Activated T-cell treated with anti-CD3 and anti-CD28 coated beads for 4 hours (primary cell): Measurements from ENCODE around the gene TRPM2.
A peak's percentile ranks its signal among the peaks of the same experiment; 100 is the strongest.

Experiments used
- DNase-seq: peaks from one replicate; pipeline ENCODE4 v3.0.0-alpha.2; 2020

Gene TRPM2

DNA sequence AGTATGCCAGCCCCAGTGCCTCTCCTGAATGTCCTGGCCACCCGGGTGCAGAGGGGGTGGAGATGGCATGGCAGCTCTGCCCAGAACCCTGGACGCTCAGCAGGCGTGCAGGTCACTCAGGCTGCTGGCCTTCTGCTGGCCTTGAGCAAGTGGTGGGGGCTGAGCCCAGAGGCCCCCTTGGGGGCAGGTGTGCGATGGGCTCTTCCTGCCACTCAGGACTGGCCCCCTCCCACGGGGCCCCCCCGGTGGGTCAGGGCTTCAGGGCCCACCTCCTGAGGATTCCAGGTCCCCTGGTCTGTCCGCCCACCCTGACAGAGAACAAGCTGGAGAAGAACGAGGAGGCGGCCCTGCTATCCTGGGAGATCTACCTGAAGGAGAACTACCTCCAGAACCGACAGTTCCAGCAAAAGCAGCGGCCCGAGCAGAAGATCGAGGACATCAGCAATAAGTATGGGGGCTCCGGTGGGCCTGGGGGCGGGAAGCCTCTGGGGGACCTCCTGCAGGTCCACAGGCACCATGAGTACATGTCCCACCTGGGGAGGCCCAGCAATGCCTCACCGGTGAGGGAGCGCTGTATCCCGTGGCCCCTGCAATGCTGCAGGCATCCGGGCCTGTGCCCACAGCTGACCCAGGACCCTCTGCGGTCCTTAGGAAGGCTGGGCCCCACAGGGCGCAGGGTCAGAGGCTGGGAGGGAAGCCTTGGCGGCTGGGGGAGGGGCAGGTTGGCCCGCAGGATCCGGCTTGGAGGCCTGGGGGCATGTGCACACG, 64.9 kb downstream of the TRPM2 start:
- DNase-seq = no peak

DNA sequence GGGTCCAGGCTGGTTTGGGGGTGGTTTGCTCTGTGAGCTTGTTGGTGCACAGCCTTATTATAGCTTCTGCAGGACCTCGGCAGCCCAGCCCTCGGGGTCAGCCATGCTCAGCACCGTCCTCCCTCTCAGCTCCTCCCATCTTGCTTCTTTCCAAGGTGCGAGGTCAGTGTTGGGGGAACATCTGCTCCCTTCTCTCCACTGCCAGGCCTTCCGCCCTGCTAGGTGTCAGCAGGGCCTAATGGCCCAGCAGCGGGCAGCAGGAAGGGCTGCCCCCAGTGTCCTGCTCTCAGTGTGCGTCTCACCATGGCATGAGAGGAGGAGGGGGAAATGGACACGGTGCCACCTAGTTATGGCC, 65.4 kb downstream of the TRPM2 start:
- no peak for DNase-seq

DNA sequence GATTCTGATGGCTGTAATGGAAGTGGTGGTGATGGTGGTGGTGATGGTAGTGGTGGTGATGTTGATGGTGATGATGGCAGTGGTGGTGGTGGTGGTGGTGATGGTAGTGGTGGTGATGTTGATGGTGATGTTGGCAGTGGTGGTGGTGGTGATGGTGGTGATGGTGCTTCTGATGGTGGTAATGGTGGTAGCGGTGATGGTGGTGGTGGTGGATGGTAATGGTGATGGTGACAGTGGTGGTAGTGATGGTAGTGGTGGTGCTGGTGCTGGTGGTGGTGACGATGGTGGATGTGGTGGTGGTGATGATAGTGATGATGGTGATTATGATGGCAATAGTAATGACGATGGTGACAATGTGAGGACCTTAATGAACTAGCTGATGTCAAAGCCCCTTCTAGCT, 66.3 kb downstream of the TRPM2 start:
- DNase-seq = no peak

DNA sequence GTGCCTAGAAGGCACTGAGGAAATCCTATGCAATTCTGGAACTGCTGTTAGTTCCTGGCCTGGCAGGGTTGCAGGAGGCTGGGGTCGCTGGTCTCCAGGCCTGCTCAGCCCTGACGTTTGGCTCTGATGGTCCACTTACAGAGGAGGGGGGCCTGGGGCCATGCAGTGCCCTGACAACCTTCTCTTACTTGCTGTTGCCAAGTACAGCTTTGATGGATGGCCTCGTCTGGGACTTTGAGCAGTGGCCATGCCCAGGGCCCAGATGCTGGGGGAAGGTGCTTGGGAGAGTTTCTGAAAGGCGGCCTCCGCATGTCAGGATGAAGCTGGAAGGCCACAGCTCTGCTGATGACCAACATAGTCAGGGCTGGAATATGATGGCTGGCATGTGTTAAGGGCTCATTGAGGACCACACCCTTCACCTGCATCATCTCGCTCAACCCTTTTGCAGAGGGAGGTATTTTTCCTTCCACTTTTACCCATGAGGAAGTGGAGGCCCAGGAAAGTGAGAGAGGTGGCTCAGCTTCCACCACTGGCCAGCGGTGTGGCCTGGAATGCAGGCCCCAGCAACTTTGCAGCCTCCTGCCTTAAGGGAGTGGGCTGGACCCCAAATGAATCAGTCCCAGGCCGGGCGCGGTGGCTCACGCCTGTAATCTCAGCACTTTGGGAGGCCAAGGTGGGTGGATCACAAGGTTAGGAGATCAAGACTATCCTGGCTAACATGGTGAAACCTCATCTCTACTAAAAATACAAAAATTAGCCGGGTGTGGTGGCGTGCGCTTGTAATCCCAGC, 67.2 kb downstream of the TRPM2 start:
- no peak for DNase-seq

DNA sequence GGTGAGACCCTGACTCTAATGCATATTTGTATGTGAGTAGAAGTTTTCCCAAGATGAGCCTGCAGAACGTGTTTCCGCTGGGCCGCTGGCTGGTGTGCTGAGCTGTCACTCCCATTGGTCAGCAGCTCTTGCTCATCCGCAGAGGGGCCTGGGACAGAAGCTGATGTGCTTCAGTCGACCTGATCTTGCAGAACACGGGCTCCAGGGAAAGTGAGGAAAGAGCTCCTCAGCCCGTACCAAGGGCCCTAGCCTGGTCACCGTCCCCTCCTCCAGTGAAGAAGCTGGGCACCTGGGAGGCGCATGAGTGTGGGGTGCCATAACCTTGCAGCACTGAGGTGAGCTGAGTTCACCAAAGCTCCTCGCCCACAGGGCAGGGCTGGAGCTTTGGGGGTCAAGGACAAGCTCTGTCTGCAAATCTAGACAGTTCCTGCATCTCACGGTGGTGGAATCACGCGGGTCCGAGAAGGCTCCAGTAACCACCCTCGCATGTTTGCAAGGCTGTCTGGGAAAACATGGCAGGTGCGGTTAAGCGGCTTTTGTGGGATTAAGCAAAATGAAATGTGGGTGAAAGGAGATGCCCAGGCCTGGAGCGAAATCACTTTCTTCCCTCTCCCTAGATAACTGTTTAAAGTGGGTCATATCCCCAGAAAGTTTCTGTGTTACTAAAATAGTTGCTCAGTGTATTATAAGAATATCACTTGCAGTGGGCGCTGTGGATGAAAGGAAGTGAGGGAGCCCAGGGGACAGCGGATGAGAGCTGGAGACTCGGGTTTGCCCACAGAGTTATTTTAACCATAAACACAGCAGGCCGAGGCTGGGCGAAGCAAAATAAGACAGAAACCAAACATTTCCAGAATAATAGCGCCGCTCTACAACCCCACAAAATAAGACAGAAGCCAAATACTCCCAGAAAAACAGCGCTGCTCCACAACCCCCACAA, 68.8 kb downstream of the TRPM2 start:
- no peak for DNase-seq

DNA sequence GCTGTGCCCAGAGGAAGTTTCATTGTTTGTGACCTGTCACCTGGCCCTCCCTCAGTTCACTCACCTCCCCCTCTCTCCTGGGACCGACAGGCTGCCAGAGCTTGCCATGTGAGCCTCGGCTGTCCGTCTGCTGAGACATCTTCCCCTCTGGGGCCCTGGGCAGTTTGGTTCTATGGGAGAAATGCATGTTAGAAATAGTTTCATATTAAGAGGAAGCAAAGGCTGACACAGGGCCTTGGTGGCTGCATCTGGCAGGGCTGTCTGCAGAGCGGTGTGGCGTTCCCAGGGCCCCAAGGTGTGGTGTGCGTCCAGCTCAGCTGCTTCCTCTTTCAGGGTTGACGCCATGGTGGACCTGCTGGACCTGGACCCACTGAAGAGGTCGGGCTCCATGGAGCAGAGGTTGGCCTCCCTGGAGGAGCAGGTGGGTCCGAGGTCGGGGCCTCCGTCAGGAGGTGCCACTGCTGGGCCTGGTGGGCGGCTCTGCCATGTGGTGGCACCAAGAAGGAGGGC, 69.9 kb downstream of the TRPM2 start:
- no peak for DNase-seq

DNA sequence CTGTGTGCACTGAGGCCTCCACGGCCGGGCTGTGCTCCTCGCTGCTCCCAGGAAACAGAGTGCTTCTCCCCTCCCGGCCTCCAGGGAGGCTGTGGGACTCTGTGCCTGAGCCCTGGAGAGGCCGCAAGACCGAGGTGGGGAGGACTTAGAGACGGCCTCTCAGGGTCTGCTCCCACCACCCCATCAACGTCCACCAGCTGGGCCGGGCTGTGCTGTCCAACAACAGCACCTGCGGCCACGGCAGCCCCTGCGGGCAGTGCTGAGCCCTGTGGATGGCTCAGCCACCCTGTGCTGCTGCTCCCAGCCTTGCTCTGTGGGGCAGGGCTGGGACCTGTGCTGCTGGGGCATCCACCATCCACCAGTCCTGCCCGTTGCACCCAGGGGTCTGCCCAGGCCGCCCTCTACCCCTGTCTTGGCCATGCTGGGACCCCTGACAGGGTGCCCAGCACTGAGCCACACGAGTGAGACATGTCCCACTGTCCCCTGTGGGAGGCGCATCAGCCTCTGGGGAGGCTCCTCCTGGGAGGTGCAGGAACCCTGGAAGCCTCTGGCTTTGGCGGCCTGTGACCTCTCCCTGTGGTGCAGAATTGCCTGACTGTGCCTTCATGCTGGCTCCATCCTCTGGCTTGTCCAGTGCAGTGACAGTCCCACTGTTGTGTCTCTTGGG, 70.7 kb downstream of the TRPM2 start:
- no peak for DNase-seq

DNA sequence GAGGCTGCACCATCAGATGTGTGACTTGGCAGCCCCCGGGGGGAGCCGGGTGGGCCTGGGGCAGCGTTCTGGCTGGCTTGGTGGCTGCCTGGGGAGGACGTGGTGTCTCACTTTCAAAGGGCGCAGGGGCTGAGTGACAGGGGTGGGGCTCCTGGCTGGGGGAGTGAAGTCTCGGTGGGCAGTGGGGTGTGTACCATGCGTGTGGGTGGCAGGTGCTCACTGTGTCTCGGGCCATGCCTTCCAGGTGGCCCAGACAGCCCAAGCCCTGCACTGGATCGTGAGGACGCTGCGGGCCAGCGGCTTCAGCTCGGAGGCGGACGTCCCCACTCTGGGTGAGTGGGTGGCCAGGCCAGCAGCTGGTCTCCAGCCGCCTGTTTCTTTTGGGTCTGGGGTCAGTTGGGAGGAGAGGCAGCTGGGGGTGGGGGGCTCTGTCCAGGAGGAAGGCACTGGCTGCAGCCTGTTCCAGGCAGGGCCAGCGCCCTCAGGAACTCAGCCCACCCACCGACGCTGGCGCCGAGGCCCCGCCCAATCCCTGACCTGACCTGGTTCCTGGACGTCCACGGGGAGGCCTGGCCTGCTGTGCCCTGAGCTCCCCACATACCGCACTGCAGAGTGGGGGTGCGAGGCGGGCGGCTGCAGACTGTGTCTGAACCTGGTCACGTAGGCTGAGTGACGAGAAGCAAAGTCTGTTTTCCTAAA, 71.3 kb downstream of the TRPM2 start:
- no peak for DNase-seq

DNA sequence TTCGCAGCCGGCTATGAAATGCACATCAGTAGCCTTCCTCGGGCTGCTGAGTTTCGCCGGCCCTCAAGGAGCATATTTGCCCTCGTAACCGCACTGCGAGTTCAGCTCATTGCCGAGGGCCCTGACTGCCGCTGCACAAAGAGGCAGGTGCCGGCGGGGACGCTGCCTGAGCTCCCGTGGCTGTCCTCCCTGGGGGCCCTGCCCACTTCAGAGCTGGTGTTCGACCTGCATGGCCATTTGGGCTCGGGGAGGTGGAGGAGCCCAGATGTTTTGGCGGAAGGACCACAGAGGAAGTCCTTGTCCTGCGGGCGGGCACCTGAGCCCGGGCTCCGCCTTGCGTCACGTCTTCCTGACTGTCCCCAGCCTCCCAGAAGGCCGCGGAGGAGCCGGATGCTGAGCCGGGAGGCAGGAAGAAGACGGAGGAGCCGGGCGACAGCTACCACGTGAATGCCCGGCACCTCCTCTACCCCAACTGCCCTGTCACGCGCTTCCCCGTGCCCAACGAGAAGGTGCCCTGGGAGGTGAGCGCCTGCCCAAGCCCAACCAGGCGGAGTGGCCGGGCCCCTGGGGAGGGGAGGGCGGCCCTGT, 72.0 kb downstream of the TRPM2 start:
- no peak for DNase-seq

DNA sequence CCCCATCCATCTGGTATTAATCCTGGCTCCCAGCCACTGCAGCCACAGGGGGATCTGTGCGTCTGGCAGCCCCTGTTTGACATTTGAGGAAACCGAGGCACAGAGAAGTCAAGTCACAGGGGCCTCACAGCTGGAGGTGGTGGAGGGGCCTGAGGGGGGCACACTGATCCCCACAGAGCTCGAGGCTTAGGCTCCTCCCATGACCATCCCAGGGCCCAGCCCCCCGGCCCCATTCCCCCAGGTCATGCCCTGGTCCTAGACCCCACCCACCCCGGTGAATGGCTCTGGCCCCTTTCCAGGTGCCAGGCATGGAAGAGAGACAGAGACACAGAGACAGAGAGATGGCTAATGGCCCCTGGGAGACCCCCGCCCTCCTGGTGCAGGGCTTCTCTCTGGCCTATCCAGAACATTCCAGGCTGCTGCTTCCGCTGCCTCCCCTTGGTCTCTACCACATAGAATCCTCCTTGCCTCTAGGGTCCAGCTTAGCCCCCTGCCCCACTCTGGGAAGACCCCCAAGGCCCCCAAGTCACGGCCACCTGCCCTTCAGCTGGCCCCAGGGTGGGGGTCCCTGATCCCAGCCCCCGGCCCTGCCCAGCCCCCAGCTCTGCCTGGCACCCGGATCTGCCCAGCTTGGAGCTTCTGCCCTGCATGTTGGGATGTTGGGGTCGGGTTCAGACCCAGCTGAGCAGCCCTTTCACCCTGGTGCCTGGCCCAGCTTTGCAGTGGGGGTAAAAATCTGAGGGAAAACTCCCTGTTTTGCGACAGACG, 72.7 kb downstream of the TRPM2 start:
- no peak for DNase-seq

DNA sequence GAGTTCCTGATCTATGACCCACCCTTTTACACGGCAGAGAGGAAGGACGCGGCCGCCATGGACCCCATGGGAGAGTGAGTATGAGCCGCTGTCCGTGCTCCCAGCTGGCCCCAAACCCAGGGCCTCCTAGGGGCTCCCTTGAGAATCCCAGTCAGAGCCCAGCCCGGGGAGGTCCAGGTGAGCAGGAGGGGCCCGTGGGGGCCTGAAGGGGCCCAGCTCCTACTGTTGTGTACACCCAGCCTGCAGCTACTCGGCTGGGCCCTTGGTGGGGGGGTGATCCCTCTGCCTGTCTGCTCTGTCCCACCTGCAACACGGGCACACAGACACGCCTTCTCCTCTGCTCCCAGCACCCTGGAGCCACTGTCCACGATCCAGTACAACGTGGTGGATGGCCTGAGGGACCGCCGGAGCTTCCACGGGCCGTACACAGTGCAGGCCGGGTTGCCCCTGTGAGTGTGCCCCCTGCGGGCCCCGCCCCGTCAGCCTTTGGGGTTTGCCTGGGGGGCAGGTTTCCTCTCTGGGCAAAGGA, 73.3 kb downstream of the TRPM2 start:
- no peak for DNase-seq

DNA sequence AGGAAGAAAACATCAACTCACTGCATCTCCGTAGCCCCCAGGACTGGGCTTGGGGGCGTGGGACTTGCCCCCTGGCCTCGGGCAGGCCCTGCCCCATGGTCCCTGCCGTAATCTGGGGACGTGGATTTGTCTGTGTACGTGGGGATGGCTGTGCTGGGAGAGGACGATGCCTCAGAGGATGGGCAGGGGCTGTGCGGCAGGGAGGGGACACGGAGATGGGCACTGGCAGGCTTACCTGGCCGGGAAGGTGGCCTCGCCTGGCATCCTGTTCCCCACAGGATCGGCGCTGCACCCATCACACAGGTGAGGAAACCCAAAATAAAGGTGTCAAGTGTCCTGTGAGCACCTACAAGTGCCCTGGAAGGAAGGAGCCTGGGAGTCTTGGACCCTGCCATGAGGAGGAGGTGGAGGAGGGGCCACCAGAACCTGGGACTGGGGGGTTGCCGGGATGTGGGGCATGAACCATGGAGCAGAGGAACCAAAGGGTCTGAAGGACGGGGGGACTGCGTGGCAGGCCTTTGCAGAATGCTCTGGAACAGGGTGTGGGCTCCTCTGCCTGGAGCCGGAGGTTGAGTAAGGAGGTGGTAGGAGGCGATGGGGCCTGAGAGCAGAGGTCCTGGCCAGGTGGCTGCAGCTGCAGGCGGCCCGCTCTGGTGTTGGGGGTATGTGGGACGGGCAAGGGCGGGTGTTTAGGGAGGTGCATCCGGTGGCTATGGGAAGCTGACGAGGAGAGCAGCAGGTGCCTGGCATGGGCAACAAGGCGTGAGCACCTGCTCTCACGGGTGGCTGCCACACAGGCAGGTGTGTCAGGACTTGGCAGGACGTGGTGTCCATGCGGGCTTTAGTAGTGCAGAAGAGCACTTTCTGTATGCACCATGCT, 74.1 kb downstream of the TRPM2 start:
- DNase-seq = no peak

DNA sequence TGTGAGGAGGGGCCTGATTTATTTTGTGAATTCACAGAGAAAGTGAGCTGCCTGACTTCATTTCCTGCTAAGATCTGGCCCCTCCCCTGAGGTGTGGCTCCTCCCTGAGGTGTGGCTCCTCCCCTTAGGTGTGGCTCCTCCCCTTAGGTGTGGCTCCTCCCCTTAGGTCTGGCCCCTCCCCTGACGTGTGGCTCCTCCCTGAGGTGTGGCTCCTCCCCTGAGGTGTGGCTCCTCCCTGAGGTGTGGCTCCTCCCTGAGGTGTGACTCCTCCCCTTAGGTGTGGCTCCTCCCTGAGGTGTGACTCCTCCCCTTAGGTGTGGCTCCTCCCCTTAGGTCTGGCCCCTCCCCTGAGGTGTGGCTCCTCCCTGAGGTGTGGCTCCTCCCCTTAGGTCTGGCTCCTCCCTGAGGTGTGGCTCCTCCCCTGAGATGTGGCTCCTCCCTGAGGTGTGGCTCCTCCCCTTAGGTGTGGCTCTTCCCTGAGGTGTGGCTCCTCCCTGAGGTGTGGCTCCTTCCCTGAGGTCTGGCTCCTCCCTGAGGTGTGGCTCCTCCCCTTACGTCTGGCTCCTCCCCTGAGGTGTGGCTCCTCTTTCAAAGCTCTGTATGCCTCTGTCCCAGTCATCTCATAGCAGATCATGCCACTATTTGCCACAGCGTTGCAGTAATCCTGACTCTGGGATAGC, 75.0 kb downstream of the TRPM2 start:
- DNase-seq = peak; percentile 8

DNA sequence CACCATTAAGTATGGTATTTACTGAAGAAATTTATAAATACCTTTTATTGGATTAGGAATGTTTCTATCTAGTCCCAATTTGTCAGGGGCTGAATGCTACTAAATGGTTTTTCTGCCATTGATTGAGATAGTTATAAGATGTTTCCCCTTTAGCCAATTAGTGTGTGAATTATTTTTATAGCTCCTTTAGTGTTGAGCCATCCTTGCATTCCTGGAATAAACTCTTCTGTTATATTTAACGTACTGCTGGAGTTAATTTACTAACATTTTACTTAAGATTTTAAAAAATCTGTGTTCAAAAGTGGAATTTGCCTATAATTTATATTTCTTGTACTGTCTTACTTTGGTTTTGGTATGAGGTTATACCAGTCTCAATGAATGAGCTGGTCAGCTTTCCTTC, 76.5 kb downstream of the TRPM2 start:
- DNase-seq = no peak

DNA sequence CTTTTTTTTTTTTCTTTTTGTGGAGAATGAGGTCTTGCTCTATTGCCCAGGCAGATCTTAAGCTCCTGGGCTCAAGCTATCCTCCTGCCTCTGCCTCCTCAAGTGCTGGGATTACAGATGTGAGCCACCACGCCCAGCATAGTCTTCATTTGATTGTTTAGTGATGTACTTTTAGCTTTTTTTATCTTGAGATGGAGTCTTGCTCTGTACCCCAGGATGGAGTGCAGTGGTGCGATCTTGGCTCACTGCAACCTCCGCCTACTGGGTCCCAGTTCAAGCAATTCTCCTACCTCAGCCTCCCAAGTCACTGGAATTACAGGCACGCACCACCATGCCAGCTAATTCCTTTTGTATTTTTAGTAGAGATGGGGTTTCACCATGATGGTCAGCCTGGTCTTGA, 77.9 kb downstream of the TRPM2 start:
- no peak for DNase-seq

DNA sequence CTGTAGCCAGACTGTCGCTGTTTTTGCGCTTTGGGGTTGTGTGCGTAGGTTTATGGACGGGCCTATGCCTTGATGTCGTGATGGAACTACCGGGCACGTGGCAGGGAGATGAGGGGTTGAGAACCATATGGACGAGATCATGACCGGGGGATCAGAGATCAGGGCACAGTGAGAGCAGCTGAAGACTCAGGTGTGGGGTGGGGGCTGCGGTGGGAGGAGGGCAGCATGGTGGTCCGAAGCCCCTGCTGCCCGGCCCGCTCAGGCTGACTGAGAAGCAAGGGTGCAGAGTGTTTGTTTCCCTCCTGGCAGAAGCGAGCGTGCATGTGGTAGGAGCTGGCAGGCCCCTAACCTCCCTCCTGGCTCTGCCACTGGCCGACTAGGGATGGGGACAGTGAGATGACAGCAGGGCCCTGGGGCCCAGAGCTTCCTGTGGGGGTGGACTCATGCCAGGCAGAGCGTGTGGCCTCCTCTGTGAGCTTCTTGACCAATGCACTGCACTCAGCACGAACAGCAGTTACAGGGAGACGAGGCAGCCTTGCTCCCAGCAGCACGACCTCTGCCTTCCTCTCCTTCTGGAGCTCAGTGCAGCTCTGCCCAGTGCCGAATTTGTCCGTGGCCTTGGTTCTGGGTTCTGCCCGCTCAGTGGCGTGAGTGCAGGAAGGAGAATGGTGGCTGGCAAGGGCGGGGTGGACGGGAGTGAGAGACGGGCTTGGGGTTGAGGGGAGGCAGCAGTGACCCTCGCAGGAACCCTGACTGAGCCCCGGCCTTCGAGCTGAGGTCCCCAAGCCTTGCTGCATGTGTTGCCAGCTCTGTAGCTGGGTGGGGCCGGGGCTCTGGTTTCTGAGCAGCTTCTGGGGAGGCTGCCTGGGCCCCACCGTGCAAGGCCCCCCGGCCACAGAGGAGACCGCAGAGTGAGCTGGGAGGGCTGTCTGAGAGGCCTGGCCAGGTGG, 79.7 kb downstream of the TRPM2 start:
- no peak for DNase-seq

DNA sequence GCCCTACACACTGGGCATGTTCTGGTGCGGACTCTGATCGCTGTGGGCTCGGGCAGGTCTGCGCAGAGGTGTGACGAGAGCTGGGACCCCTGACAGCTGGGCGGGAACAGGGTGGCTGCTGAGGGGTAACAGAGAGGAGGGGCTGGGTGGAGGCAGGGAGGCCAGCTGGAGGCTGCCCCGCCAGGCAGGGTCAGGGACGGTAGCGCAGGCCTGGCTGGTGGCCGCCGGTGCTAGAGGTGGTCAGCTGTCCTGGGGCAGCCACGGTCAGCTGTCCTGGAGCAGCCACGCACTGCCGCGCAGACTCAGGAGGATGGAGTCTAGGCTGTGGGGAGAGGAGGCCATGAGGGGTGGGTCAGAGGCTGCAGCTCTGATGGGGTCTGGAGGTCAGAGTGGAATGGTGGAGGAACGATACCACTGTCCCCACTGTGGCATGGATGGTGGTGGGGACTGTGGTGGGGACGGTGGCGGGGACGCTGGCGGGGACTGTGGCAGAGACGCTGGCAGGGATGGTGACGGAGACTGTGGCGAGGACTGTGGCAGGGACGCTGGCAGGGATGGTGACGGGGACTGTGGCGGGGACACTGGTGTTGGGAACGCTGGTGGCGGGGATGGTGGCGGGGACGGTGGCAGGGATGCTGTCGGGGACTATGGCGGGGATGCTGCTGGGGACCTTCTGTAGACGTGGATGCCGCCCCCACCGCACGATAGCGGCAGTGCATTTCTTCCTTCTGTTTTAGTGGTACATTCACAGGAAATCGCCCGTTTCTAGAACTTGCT, 80.6 kb downstream of the TRPM2 start:
- no peak for DNase-seq
